HCT116 (cell line): ENCODE data around the gene SNED1. TPM values are rescaled to one million over a fixed set of nuclear protein-coding genes. Genes with fewer than 3 reads are reported as not detected.

Experiments
- ATAC-seq: fragments of 200-7000 bp; cut with Tn5 transposase; 2 replicates; pipeline ENCODE4 v1.9.1; 2020; ENCODE audit warnings: mild to moderate bottlenecking, moderate library complexity
- BruUV-seq: library from RNA; stranded (reverse); fragments of 400-500 nt; replicated peaks from 2 replicates; lab custom pipeline; 2021; lab: Mats Ljungman, UMichigan
- CTCF ChIA-PET: fragments of 300-600 bp; sonication (Branson Sonifier 250); formaldehyde crosslinking; loops from one replicate; lab custom pipeline; 2021; ENCODE audit warnings: antibody characterized with exemption; lab: Charles Lee
- POLR2A ChIA-PET: fragments of 300-600, 350-600 bp; sonication (Branson Sonifier 250); formaldehyde crosslinking; loops from one replicate; lab custom pipeline; 2021; ENCODE audit warnings: antibody characterized with exemption; lab: Charles Lee
- RAD21 ChIA-PET, 2 experiments: fragments of 300-600 bp; sonication (Branson Sonifier 250); formaldehyde crosslinking; loops; one replicate each; lab custom pipeline; 2023; ENCODE audit warnings: low total read pairs in 2 of 2; ENCODE audit not compliant: uncharacterized antibody in 2 of 2, unreplicated experiment in 2 of 2, low non-redundant PET in 1 of 2; lab: Charles Lee
- DNase-seq: peaks from one replicate; pipeline ENCODE4 v3.0.0-alpha.2; 2010; ENCODE audit warnings: low read depth, low spot score
- H2AFZ ChIP-seq: fragments of 200-600 bp; shearing (Covaris generic), sonication (generic); 2 replicates; pipeline ENCODE4 v1.6.1; 2017; ENCODE audit warnings: low read depth, mixed run types, mixed read lengths, antibody characterized with exemption, low read length; ENCODE audit not compliant: poor library complexity, severe bottlenecking
- H3K27ac ChIP-seq: 2 replicates; pipeline ENCODE4 v1.5.1; 2012; ENCODE audit warnings: low read depth, low read length
- H3K27me3 ChIP-seq: fragments of 200-600 bp; sonication (generic); 2 replicates; pipeline ENCODE4 v1.6.1; 2016; ENCODE audit warnings: mixed run types, low read length, mixed read lengths; ENCODE audit not compliant: insufficient read depth
- H3K36me3 ChIP-seq, 2 experiments: fragments of 200-500 bp in 1 of 2; fragments of 200-600 bp in 1 of 2; sonication (Bioruptor generic) in 1 of 2; sonication (generic) in 1 of 2; 2 replicates each; pipeline versions ENCODE4 v1.5.1 to v1.6.1; 2014 to 2016; ENCODE audit warnings: low read length in 2 of 2, inconsistent platforms in 1 of 2, mixed read lengths in 1 of 2, mixed run types in 1 of 2; ENCODE audit not compliant: insufficient read depth in 2 of 2, control insufficient read depth in 1 of 2
- H3K4me1 ChIP-seq, 2 experiments: fragments of 200-600 bp in 1 of 2; sonication (generic) in 1 of 2; 2 replicates each; pipeline versions ENCODE4 v1.5.1 to v1.6.1; 2012 to 2017; ENCODE audit warnings: low read length in 2 of 2, inconsistent platforms in 1 of 2, mild to moderate bottlenecking in 1 of 2, mixed read lengths in 1 of 2, mixed run types in 1 of 2, moderate library complexity in 1 of 2; ENCODE audit not compliant: insufficient read depth in 2 of 2, control insufficient read depth in 1 of 2
- H3K4me2 ChIP-seq: fragments of 200-600 bp; sonication (generic); 2 replicates; pipeline ENCODE4 v1.6.1; 2017; ENCODE audit warnings: mixed run types, low read length, mixed read lengths
- H3K4me3 ChIP-seq, 2 experiments: fragments of 200-600 bp in 1 of 2; sonication (generic) in 1 of 2; replicated peaks in 1 of 2; 2 replicates each; pipeline ENCODE4 v1.5.1; 2011 to 2016; ENCODE audit warnings: low read length in 2 of 2, control low read depth in 1 of 2, low read depth in 1 of 2, mild to moderate bottlenecking in 1 of 2, mixed read lengths in 1 of 2, mixed run types in 1 of 2
- H3K79me2 ChIP-seq: fragments of 200-600 bp; sonication (generic); 2 replicates; pipeline ENCODE4 v1.6.1; 2017; ENCODE audit warnings: mild to moderate bottlenecking, mixed run types, low read length, moderate library complexity, mixed read lengths; ENCODE audit not compliant: insufficient read depth
- H3K9ac ChIP-seq: fragments of 200-600 bp; sonication (generic); 2 replicates; pipeline ENCODE4 v1.6.1; 2016; ENCODE audit warnings: low read length, mixed read lengths
- H3K9me2 ChIP-seq: fragments of 200-600 bp; sonication (generic), shearing (Covaris generic); 2 replicates; pipeline ENCODE4 v1.6.1; 2017; ENCODE audit warnings: mixed run types, mild to moderate bottlenecking, moderate library complexity; ENCODE audit not compliant: insufficient read depth
- H3K9me3 ChIP-seq, 2 experiments: fragments of 200-500 bp in 1 of 2; fragments of 200-600 bp in 1 of 2; sonication (Bioruptor generic) in 1 of 2; sonication (generic) in 1 of 2; 2 replicates each; pipeline ENCODE4 v1.6.1; 2014 to 2017; ENCODE audit warnings: low read length in 2 of 2, mixed read lengths in 2 of 2, inconsistent platforms in 1 of 2, low read depth in 1 of 2, mild to moderate bottlenecking in 1 of 2, mixed run types in 1 of 2, moderate library complexity in 1 of 2; ENCODE audit not compliant: control insufficient read depth in 1 of 2, insufficient read depth in 1 of 2
- H4K20me1 ChIP-seq: fragments of 200-600 bp; sonication (generic), shearing (Covaris generic); 2 replicates; pipeline ENCODE4 v1.6.1; 2017; ENCODE audit warnings: mixed run types, mild to moderate bottlenecking, moderate library complexity; ENCODE audit not compliant: insufficient read depth
- ATF3 ChIP-seq: IDR thresholded peaks from 2 replicates; pipeline ENCODE4 v1.6.1; 2012
- CBX3 ChIP-seq: IDR thresholded peaks from 2 replicates; pipeline ENCODE4 v1.6.1; 2012; ENCODE audit warnings: low read depth
- CEBPB ChIP-seq: IDR thresholded peaks from 2 replicates; pipeline ENCODE4 v1.6.1; 2012; ENCODE audit warnings: low read depth
- EGR1 ChIP-seq: IDR thresholded peaks from 2 replicates; pipeline ENCODE4 v1.6.1; 2012; ENCODE audit warnings: low read depth
- ELF1 ChIP-seq: IDR thresholded peaks from 2 replicates; pipeline ENCODE4 v1.6.1; 2012; ENCODE audit warnings: low read depth, borderline replicate concordance
- EZH2 ChIP-seq: fragments of 200-600 bp; sonication (generic); IDR thresholded peaks from 2 replicates; pipeline ENCODE4 v1.6.1; 2017; ENCODE audit warnings: antibody characterized with exemption, mixed run types
- EZH2phosphoT487 ChIP-seq: fragments of 200-600 bp; IDR thresholded peaks from 2 replicates; pipeline ENCODE4 v1.6.1; 2018; ENCODE audit warnings: antibody characterized with exemption, borderline replicate concordance
- JUND ChIP-seq: IDR thresholded peaks from 2 replicates; pipeline ENCODE4 v1.6.1; 2012
- MAX ChIP-seq: IDR thresholded peaks from 2 replicates; pipeline ENCODE4 v1.6.1; 2012
- POLR2AphosphoS5 ChIP-seq: IDR thresholded peaks from 2 replicates; pipeline ENCODE4 v1.6.1; 2011; ENCODE audit warnings: mild to moderate bottlenecking, low read depth, low read length, moderate library complexity
- RAD21 ChIP-seq: IDR thresholded peaks from 2 replicates; pipeline ENCODE4 v1.6.1; 2012; ENCODE audit warnings: low read depth, mild to moderate bottlenecking
- REST ChIP-seq: IDR thresholded peaks from 2 replicates; pipeline ENCODE4 v1.6.1; 2012; ENCODE audit warnings: low read depth
- SIN3A ChIP-seq: IDR thresholded peaks from 2 replicates; pipeline ENCODE4 v1.6.1; 2012; ENCODE audit warnings: low read depth
- SP1 ChIP-seq: IDR thresholded peaks from 2 replicates; pipeline ENCODE4 v1.6.1; 2012; ENCODE audit warnings: low read depth
- YY1 ChIP-seq: IDR thresholded peaks from 2 replicates; pipeline ENCODE4 v1.6.1; 2011; ENCODE audit warnings: low read length, low read depth, moderate library complexity, mild to moderate bottlenecking; ENCODE audit not compliant: insufficient replicate concordance; ENCODE audit errors: extremely low read depth
- ZFX ChIP-seq: fragments of 450-650 bp; IDR thresholded peaks from 2 replicates; pipeline ENCODE4 v1.6.1; 2017
- intact Hi-C: fragments of 100-400 bp; cut with micrococcal nuclease; formaldehyde crosslinking; loops from 2 replicates; pipeline ENCODE4 v1.10.0; 2022
- total RNA-seq: library from RNA; stranded (reverse); gene quantifications from one replicate; pipeline ENCODE4 v1.2.1, GENCODE V29; 2021; ENCODE audit not compliant: unreplicated experiment
- TF ChIP-seq, protein P1 (sequence below): IDR thresholded peaks from 2 replicates; pipeline ENCODE4 v1.6.1; 2011; ENCODE audit warnings: mild to moderate bottlenecking, low read length, moderate library complexity; ENCODE audit not compliant: insufficient replicate concordance; ENCODE audit errors: extremely low read depth

Gene SNED1
- total RNA-seq, 1 experiment from 2014 or later, result 9.6 TPM

DNA sequence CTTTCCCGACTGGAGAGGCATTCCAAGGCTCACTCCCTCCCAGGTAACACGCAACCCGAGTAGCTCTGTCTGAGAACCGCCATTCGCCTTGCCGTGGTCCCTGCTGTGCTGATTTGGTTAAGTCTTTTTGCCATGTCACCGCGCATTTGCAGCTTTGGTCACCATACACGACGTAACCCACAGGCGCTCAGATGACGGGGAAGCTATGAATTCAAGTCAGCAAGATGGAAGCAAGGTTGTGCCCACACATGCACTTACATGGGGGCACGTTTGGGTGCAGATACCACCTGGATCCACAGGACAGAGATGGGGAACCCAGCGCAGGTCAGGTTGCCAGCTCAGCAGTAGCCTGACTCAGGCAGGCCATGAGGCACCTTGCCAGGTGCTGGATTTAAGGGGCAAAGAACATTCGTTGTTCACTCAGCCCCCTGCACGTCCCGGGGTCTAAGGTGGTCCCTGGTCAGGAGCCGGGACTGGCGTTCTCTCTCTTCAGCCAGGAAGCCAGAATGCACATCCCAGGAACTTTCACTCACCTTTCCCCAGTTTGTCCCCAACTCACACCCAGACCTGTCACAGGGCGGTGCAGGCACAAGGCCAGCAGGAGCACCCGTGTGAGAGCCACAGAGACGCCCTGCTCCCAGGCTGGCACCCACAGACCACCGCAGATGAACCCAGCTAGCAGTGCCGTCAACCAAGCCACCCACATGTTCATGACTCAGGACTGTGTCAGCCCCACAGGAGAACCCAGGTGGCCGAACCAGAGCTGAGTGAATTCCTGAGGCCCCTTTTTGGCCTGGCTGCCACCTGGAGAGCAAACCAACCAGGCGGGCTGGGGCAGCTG is 19.9 kb downstream of the SNED1 start:
- Histone ChIP-seq H3K4me1 (peaks cover 0 to 7% of the 10 kb centered on the region in 2 experiments; a peak in 1 of 4 replicates), H3K9me2 (no peaks in the 10 kb centered on the region), H3K27me3 (no peaks in the 10 kb centered on the region), H3K79me2 (no peaks in the 10 kb centered on the region)
- RAD21 ChIA-PET, result no interaction called here
- TF ChIP-seq ELF1 (no peak), POLR2AphosphoS5 (no peak), JUND (no peak), RAD21 (no peak), YY1 (no peak), CBX3 (no peak), SIN3A (no peak), REST (no peak), EZH2phosphoT487 (no peak), ATF3 (no peak), SP1 (no peak), EGR1 (no peak), ZFX (no peak), MAX (no peak), CEBPB (no peak), EZH2 (no peak)
- TF ChIP-seq, protein P1, sequence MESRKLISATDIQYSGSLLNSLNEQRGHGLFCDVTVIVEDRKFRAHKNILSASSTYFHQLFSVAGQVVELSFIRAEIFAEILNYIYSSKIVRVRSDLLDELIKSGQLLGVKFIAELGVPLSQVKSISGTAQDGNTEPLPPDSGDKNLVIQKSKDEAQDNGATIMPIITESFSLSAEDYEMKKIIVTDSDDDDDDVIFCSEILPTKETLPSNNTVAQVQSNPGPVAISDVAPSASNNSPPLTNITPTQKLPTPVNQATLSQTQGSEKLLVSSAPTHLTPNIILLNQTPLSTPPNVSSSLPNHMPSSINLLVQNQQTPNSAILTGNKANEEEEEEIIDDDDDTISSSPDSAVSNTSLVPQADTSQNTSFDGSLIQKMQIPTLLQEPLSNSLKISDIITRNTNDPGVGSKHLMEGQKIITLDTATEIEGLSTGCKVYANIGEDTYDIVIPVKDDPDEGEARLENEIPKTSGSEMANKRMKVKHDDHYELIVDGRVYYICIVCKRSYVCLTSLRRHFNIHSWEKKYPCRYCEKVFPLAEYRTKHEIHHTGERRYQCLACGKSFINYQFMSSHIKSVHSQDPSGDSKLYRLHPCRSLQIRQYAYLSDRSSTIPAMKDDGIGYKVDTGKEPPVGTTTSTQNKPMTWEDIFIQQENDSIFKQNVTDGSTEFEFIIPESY, result no peak
- TF ChIP-seq, all 23 proteins: peak for 0
- ChIA-PET POLR2A (no interaction called here), CTCF (no interaction called here)
- H3K4me2 ChIP-seq, result no peak overlapping the region
- no peak for ATAC-seq
- H2AFZ ChIP-seq, result no peak overlapping the region
- no peak for DNase-seq
- no TSS peak for BruUV-seq
- H4K20me1 ChIP-seq, result no peaks in the 10 kb centered on the region
- H3K36me3 ChIP-seq, result no peaks in the 10 kb centered on the region
- H3K27ac ChIP-seq, result no peak overlapping the region
- intact Hi-C loops, result no loop called here
- H3K9ac ChIP-seq, result no peak overlapping the region
- no peaks in the 10 kb centered on the region for H3K9me3 ChIP-seq
- H3K4me3 ChIP-seq, result no peak overlapping the region
